Liver (tissue), 9 donors: ENCODE measurements around the gene MCTP2. TPM values are rescaled to one million over a fixed set of nuclear protein-coding genes. Genes with fewer than 3 reads are reported as not detected.

Experiments used
- DNase-seq: peaks from one replicate; pipeline ENCODE4 v3.0.0-alpha.2; 2017; ENCODE audit warnings: low spot score
- H3K27ac ChIP-seq, 2 donors: one replicate each; pipeline ENCODE4 v1.7.0; 2013; ENCODE audit warnings: inconsistent platforms in 2 of 2, low read length in 2 of 2, control low read depth in 1 of 2, low read depth in 1 of 2, mild to moderate bottlenecking in 1 of 2
- H3K27me3 ChIP-seq, 4 donors: one replicate each; pipeline versions ENCODE4 v1.6.1 to v1.7.0; 2013; ENCODE audit warnings: low read length in 3 of 4, inconsistent platforms in 1 of 4, mild to moderate bottlenecking in 1 of 4, moderate library complexity in 1 of 4; ENCODE audit not compliant: control insufficient read depth in 4 of 4, insufficient read depth in 4 of 4
- H3K36me3 ChIP-seq, 4 donors: one replicate each; pipeline versions ENCODE4 v1.6.1 to v1.7.0; 2013; ENCODE audit warnings: low read length in 3 of 4, mild to moderate bottlenecking in 3 of 4, low read depth in 1 of 4, moderate library complexity in 1 of 4; ENCODE audit not compliant: control insufficient read depth in 4 of 4, insufficient read depth in 3 of 4
- H3K4me1 ChIP-seq, 4 donors: one replicate each; pipeline versions ENCODE4 v1.6.1 to v1.7.0; 2013; ENCODE audit warnings: low read length in 3 of 4, mild to moderate bottlenecking in 3 of 4, moderate library complexity in 1 of 4; ENCODE audit not compliant: control insufficient read depth in 4 of 4, insufficient read depth in 4 of 4
- H3K4me3 ChIP-seq, 3 donors: one replicate each; pipeline versions ENCODE4 v1.6.1 to v1.7.0; 2013; ENCODE audit warnings: low read length in 3 of 3, control low read depth in 1 of 3, low read depth in 1 of 3, mild to moderate bottlenecking in 1 of 3
- H3K9ac ChIP-seq, 2 donors: one replicate each; pipeline ENCODE4 v1.7.0; 2013; ENCODE audit warnings: low read length in 2 of 2, mild to moderate bottlenecking in 2 of 2, moderate library complexity in 2 of 2, control low read depth in 1 of 2, low read depth in 1 of 2
- H3K9me3 ChIP-seq, 4 donors: one replicate each; pipeline versions ENCODE4 v1.6.1 to v1.7.0; 2013; ENCODE audit warnings: low read length in 3 of 4; ENCODE audit not compliant: control insufficient read depth in 4 of 4
- ATF3 ChIP-seq: IDR thresholded peaks from 2 replicates; pipeline ENCODE4 v1.6.1; 2016; ENCODE audit warnings: antibody characterized with exemption
- CTCF ChIP-seq: fragments of 150-350 bp; IDR thresholded peaks from 2 replicates; pipeline ENCODE4 v1.5.1; 2017; ENCODE audit warnings: improper control_type of control experiment, low read depth, low read length; ENCODE audit not compliant: missing input control
- EGR1 ChIP-seq, 2 donors: IDR thresholded peaks; 2 replicates each; pipeline ENCODE4 v1.6.1; 2016 to 2018; ENCODE audit warnings: antibody characterized with exemption in 2 of 2, low read depth in 2 of 2
- FOXA1 ChIP-seq: IDR thresholded peaks from 2 replicates; pipeline ENCODE4 v1.6.1; 2016; ENCODE audit warnings: antibody characterized with exemption
- FOXA2 ChIP-seq: IDR thresholded peaks from 2 replicates; pipeline ENCODE4 v1.6.1; 2016; ENCODE audit warnings: antibody characterized with exemption
- GABPA ChIP-seq, 2 donors: IDR thresholded peaks in 1 of 2; conservative IDR thresholded peaks in 1 of 2; 2 replicates each; pipeline ENCODE4 v1.6.1; 2016; ENCODE audit warnings: antibody characterized with exemption in 2 of 2, mild to moderate bottlenecking in 1 of 2, moderate library complexity in 1 of 2
- HNF4G ChIP-seq: IDR thresholded peaks from 2 replicates; pipeline ENCODE4 v1.6.1; 2016; ENCODE audit warnings: antibody characterized with exemption
- JUND ChIP-seq, 2 donors: IDR thresholded peaks; 2 replicates each; pipeline ENCODE4 v1.6.1; 2016; ENCODE audit warnings: antibody characterized with exemption in 2 of 2
- MAX ChIP-seq: IDR thresholded peaks from 2 replicates; pipeline ENCODE4 v1.6.1; 2016; ENCODE audit warnings: antibody characterized with exemption
- NR2F2 ChIP-seq: IDR thresholded peaks from 2 replicates; pipeline ENCODE4 v1.6.1; 2016; ENCODE audit warnings: antibody characterized with exemption
- RAD21 ChIP-seq, 2 donors: IDR thresholded peaks; 2 replicates each; pipeline ENCODE4 v1.6.1; 2016; ENCODE audit warnings: antibody characterized with exemption in 2 of 2, mild to moderate bottlenecking in 2 of 2
- REST ChIP-seq: IDR thresholded peaks from 2 replicates; pipeline ENCODE4 v1.6.1; 2016; ENCODE audit warnings: antibody characterized with exemption, mild to moderate bottlenecking
- RXRA ChIP-seq, 2 donors: IDR thresholded peaks; 2 replicates each; pipeline ENCODE4 v1.6.1; 2017 to 2018; ENCODE audit warnings: antibody characterized with exemption in 2 of 2, mild to moderate bottlenecking in 1 of 2
- SP1 ChIP-seq: IDR thresholded peaks from 2 replicates; pipeline ENCODE4 v1.6.1; 2018; ENCODE audit warnings: antibody characterized with exemption, mild to moderate bottlenecking
- TAF1 ChIP-seq: conservative IDR thresholded peaks from 2 replicates; pipeline ENCODE4 v1.6.1; 2016; ENCODE audit warnings: antibody characterized with exemption, mild to moderate bottlenecking
- YY1 ChIP-seq: IDR thresholded peaks from 2 replicates; pipeline ENCODE4 v1.6.1; 2016; ENCODE audit warnings: antibody characterized with exemption, mild to moderate bottlenecking
- ZBTB33 ChIP-seq: IDR thresholded peaks from 2 replicates; pipeline ENCODE4 v1.6.1; 2016; ENCODE audit warnings: antibody characterized with exemption
- WGBS: extraction: QIAGEN DNeasy Blood & Tissue Kit; methylation state at CpG from one replicate; pipeline ENCODE4 v1.1.7; 2013; 5-methylcytosine and 5-hydroxymethylcytosine counted together
- polyA plus RNA-seq, 2 donors: library from polyadenylated mRNA; stranded (reverse) in 1 of 2; unstranded in 1 of 2; fragments of 200-250 nt in 1 of 2; fragments of >200 nt in 1 of 2; fragmentation: Nextera tagmentation in 1 of 2; extraction: Ambion mirVana in 1 of 2; gene quantifications; one replicate each; pipeline versions ENCODE4 v1.2.1 to v1.2.3, GENCODE V29; 2013 to 2015
- total RNA-seq, 2 donors: library from RNA; depleted of rRNA; stranded (reverse); fragments of >200 nt; gene quantifications; one replicate each; pipeline ENCODE4 v1.2.3, GENCODE V29; 2014
- donor health status: healthy.
- donor health status: healthy.
- donor health status: healthy.
- donor health status: healthy.
- donor health status: healthy.

The MCTP2 gene
- total and polyA plus RNA-seq, 4 donors, result 0.43 to 9.9 (median 3.5) TPM

- 91% methylated on average over 13 of the region's 13 CpGs for WGBS
- no peaks in the 10 kb centered on the region for H3K9me3 ChIP-seq
- TF ChIP-seq FOXA2 (no peak), ATF3 (no peak), EGR1 (IDR thresholded peaks at IDR 0.05; ENCODE audit: low read depth in 2 of 2) (no peak), SP1 (no peak), MAX (no peak), RAD21 (IDR thresholded peaks at IDR 0.05) (no peak), JUND (IDR thresholded peaks at IDR 0.05) (no peak), HNF4G (no peak), REST (no peak), CTCF (no peak), NR2F2 (no peak), GABPA (IDR thresholded peaks at IDR 0.05 in 1 of 2, conservative IDR thresholded peaks at IDR 0.05 in 1 of 2) (no peak), TAF1 (no peak), FOXA1 (no peak), ZBTB33 (no peak), RXRA (IDR thresholded peaks at IDR 0.05) (no peak), YY1 (no peak)
- no peak overlapping the region for H3K27ac ChIP-seq
- H3K27me3 ChIP-seq, result no peaks in the 10 kb centered on the region
- no peak overlapping the region for H3K9ac ChIP-seq
- H3K4me1 ChIP-seq, result no peaks in the 10 kb centered on the region
- H3K36me3 ChIP-seq, result no peaks in the 10 kb centered on the region
- H3K4me3 ChIP-seq, result no peak overlapping the region
- no peak for DNase-seq
Measured at GRCh38 chr15:94336817-94337467, 105.6 kb downstream of the MCTP2 start.
